Thoracic aorta (tissue), 2 donors: ENCODE measurements around the gene PLAA. TPM values are rescaled to one million over a fixed set of nuclear protein-coding genes. Genes with fewer than 3 reads are reported as not detected.
A peak's percentile ranks its signal among the peaks of the same experiment; 100 is the strongest.

Source experiments
- ATAC-seq: fragments of 150-250 bp; one replicate; pipeline ENCODE4 v1.8.0; 2017; ENCODE audit warnings: low read depth; ENCODE audit not compliant: insufficient number of reproducible peaks, low FRiP score
- DNase-seq: peaks from one replicate; pipeline ENCODE4 v3.0.0-alpha.2; 2020; ENCODE audit warnings: low spot score
- H3K27ac ChIP-seq, 2 donors: fragments of 200-600 bp; sonication (generic); 1 replicate in 1 of 2; 2 replicates in 1 of 2; pipeline ENCODE4 v1.5.1; 2016; ENCODE audit warnings: mild to moderate bottlenecking in 2 of 2, moderate library complexity in 2 of 2
- H3K27me3 ChIP-seq: fragments of 200-600 bp; sonication (generic); replicated peaks from 2 replicates; pipeline ENCODE4 v1.6.0; 2016; ENCODE audit warnings: mild to moderate bottlenecking; ENCODE audit not compliant: insufficient read depth
- H3K36me3 ChIP-seq: fragments of 200-600 bp; sonication (generic); one replicate; pipeline ENCODE4 v1.5.1; 2016
- H3K4me1 ChIP-seq, 2 donors: fragments of 200-600 bp; sonication (generic); 1 replicate in 1 of 2; 2 replicates in 1 of 2; pipeline versions ENCODE4 v1.5.1 to v1.6.0; 2016; ENCODE audit warnings: low read depth in 2 of 2, mild to moderate bottlenecking in 1 of 2; ENCODE audit not compliant: control insufficient read depth in 1 of 2
- H3K4me3 ChIP-seq: fragments of 200-600 bp; sonication (generic); 2 replicates; pipeline ENCODE4 v1.5.1; 2016; ENCODE audit warnings: mild to moderate bottlenecking
- H3K9me3 ChIP-seq: fragments of 200-600 bp; sonication (generic); 2 replicates; pipeline ENCODE4 v1.5.1; 2016
- CTCF ChIP-seq: fragments of 200-600 bp; sonication (generic); IDR thresholded peaks from one replicate; pipeline ENCODE4 v1.5.1; 2019; ENCODE audit warnings: antibody characterized with exemption
- total RNA-seq, 2 donors: library from RNA; depleted of rRNA; stranded (reverse); fragments of >200 nt; gene quantifications; one replicate each; pipeline versions ENCODE4 v1.1.0 to v1.2.3, GENCODE V29; 2016

PLAA gene
- total RNA-seq, 2 donors from 2014 or later = 33.2 to 34.1 TPM

GRCh38 chr9:26973989-26974388 lies 26.9 kb upstream of the PLAA start:
- TF ChIP-seq CTCF = no peak
- H3K4me3 ChIP-seq = no peak overlapping the region
- no peak overlapping the region for H3K27ac ChIP-seq
- DNase-seq (no peak), ATAC-seq (no peak)
- no peaks in the 10 kb centered on the region for H3K27me3 ChIP-seq
- H3K9me3 ChIP-seq = no peaks in the 10 kb centered on the region
- no peaks in the 10 kb centered on the region for H3K4me1 ChIP-seq
- H3K36me3 ChIP-seq = no peaks in the 10 kb centered on the region

GRCh38 chr9:26971721-26972120 lies 24.7 kb upstream of the PLAA start:
- no peak for DNase-seq
- Histone ChIP-seq H3K4me3 (no peak overlapping the region), H3K27ac (no peak overlapping the region)

GRCh38 chr9:26956860-26957233 lies 9.8 kb upstream of the PLAA start:
- Histone ChIP-seq H3K4me3 (peak overlapping the region; percentile 78), H3K36me3 (no peaks in the 10 kb centered on the region), H3K27ac (peak overlapping the region; percentile 81 to 91), H3K27me3 (no peaks in the 10 kb centered on the region), H3K4me1 (peaks cover 11 to 20% of the 10 kb centered on the region in 2 donors), H3K9me3 (no peaks in the 10 kb centered on the region)
- TF ChIP-seq CTCF = no peak
- ATAC-seq (no peak), DNase-seq (no peak)

More at GRCh38 chr9:26971721-26972120, 24.7 kb upstream of the PLAA start:
- Histone ChIP-seq H3K27me3 (no peaks in the 10 kb centered on the region), H3K36me3 (no peaks in the 10 kb centered on the region), H3K9me3 (no peaks in the 10 kb centered on the region), H3K4me1 (no peaks in the 10 kb centered on the region)
- no peak for TF ChIP-seq CTCF
- ATAC-seq = no peak

GRCh38 chr9:26955921-26956859 lies 9.1 kb upstream of the PLAA start, which contains the start of gene IFT74:
IFT74 (plus strand) TSS chr9:26956412; CDS start chr9:26961968, 5,556 bp downstream.
- peak; percentile 97 for DNase-seq
- ATAC-seq = peak; percentile 99

More at GRCh38 chr9:26955921-26956859, 9.1 kb upstream of the PLAA start, which contains the start of gene IFT74:
- no peak for TF ChIP-seq CTCF
- H3K36me3 ChIP-seq = no peaks in the 10 kb centered on the region
- H3K27ac ChIP-seq = peak within 1 kb of the TSS; percentile 81 to 91
- H3K27me3 ChIP-seq = no peaks in the 10 kb centered on the region
- peak within 1 kb of the TSS; percentile 78 for H3K4me3 ChIP-seq
- no peaks in the 10 kb centered on the region for H3K9me3 ChIP-seq
- peaks cover 6 to 15% of the 10 kb centered on the region in 2 donors for H3K4me1 ChIP-seq
